Measurements from ENCODE around the gene THOC5. TPM values are rescaled to one million over a fixed set of nuclear protein-coding genes. Genes with fewer than 3 reads are reported as not detected.
"Not testable (repeated sequence)": the region's sequence is repeated elsewhere in the genome, so short reads cannot be mapped to it uniquely, and the experiment has no call there.

THOC5 gene
- total RNA-seq, 2 donors from 2014 or later: 61.1 to 89.7 TPM

DNA sequence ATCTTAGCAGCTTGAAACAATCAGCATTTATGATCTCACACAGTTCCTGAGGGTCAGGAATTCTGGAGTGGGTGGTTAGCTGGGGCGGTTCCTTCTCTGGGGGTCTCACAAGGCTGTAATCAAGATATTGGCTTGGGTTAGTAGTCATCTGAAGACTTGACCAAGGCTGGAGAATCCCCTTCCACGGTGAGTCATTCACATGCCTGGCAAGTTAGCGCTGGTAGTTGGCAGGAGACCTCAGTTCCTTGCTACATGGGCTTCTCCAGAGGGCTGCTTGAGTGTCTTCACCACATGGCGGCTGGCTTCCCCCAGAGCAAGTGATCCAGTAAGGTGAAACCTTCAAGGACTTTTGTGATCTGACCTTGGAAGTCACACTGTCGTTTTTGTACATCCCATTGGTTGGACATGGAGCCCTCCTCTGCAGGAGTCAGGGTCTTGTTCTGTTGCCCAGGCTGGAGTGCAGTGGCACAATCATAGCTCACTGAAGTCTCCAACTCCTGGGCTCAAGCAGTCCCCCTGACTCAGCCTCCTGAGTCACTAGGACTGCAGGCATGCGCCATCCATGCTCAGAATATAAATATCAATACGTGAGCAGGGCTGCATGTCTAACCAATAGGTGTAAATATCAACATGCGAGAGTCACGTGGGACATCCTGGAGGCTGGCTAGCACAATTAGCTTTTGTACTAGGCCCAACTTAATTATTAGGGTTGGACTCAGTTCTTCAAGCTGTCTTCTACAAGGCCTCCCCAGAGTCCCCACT, 34.6 kb upstream of the THOC5 start:
- Histone ChIP-seq H3K36me3 (ENCODE audit: control insufficient read depth, insufficient read depth, low read length) (no peaks in the 10 kb centered on the region), H3K27me3 (ENCODE audit: control insufficient read depth, insufficient read depth, low read length, poor library complexity, severe bottlenecking) (no peaks in the 10 kb centered on the region), H3K4me1 (ENCODE audit: control insufficient read depth, insufficient read depth, low read length) (no peaks in the 10 kb centered on the region), H3K9ac (ENCODE audit: extremely low read depth, low read length, poor library complexity, severe bottlenecking) (no peak overlapping the region), H3K4me3 (ENCODE audit: low read length) (no peak overlapping the region), H3K27ac (ENCODE audit: low read depth, low read length) (no peak overlapping the region), H3K9me3 (ENCODE audit: control insufficient read depth, low read length) (no peaks in the 10 kb centered on the region)
- Mint-ChIP-seq H3K9me3 (no peaks in the 10 kb centered on the region), H3K27ac (no peak overlapping the region), H3K36me3 (ENCODE audit: low read depth) (no peaks in the 10 kb centered on the region), H3K27me3 (ENCODE audit: insufficient read depth) (no peaks in the 10 kb centered on the region), H3K4me1 (no peaks in the 10 kb centered on the region), H3K4me3 (no peak overlapping the region)
- TF ChIP-seq CTCF (conservative IDR thresholded peaks at IDR 0.05): no peak
- no peak for DNase-seq
- WGBS, 2 experiments (ENCODE audit: insufficient coverage in 1 of 2, insufficient read length in 1 of 2): 84 to 92% methylated on average over 9 of the region's 9 CpGs

GRCh38 chr22:29586193-29586705, 32.7 kb upstream of the THOC5 start:
- not testable (repeated sequence) for H3K9me3 ChIP-seq (ENCODE audit: control insufficient read depth, low read length); H3K27ac Mint-ChIP-seq; H3K27ac ChIP-seq (ENCODE audit: low read depth, low read length); H3K27me3 ChIP-seq (ENCODE audit: control insufficient read depth, insufficient read depth, low read length, poor library complexity, severe bottlenecking); H3K36me3 ChIP-seq (ENCODE audit: control insufficient read depth, insufficient read depth, low read length); H3K36me3 Mint-ChIP-seq (ENCODE audit: low read depth); H3K27me3 Mint-ChIP-seq (ENCODE audit: insufficient read depth); H3K4me3 Mint-ChIP-seq; H3K4me3 ChIP-seq (ENCODE audit: low read length); DNase-seq; H3K9ac ChIP-seq (ENCODE audit: extremely low read depth, low read length, poor library complexity, severe bottlenecking); H3K4me1 ChIP-seq (ENCODE audit: control insufficient read depth, insufficient read depth, low read length); H3K9me3 Mint-ChIP-seq; H3K4me1 Mint-ChIP-seq
- 86 to 100% methylated on average over 2 to 3 of the region's 4 CpGs for WGBS, 2 experiments (ENCODE audit: insufficient coverage in 1 of 2, insufficient read length in 1 of 2)

GRCh38 chr22:29584975-29585374, 31.4 kb upstream of the THOC5 start:
- 92 to 100% methylated on average over 4 to 5 of the region's 5 CpGs for WGBS, 2 experiments (ENCODE audit: insufficient coverage in 1 of 2, insufficient read length in 1 of 2)
- Histone ChIP-seq H3K4me1 (ENCODE audit: control insufficient read depth, insufficient read depth, low read length) (no peaks in the 10 kb centered on the region), H3K4me3 (ENCODE audit: low read length) (no peak overlapping the region), H3K27me3 (ENCODE audit: control insufficient read depth, insufficient read depth, low read length, poor library complexity, severe bottlenecking) (no peaks in the 10 kb centered on the region), H3K36me3 (ENCODE audit: control insufficient read depth, insufficient read depth, low read length) (no peaks in the 10 kb centered on the region), H3K9ac (ENCODE audit: extremely low read depth, low read length, poor library complexity, severe bottlenecking) (no peak overlapping the region), H3K27ac (ENCODE audit: low read depth, low read length) (no peak overlapping the region), H3K9me3 (ENCODE audit: control insufficient read depth, low read length) (no peaks in the 10 kb centered on the region)
- TF ChIP-seq CTCF (conservative IDR thresholded peaks at IDR 0.05): no peak
- Mint-ChIP-seq H3K27me3 (ENCODE audit: insufficient read depth) (no peaks in the 10 kb centered on the region), H3K27ac (no peak overlapping the region), H3K36me3 (ENCODE audit: low read depth) (peaks cover 1% of the 10 kb centered on the region), H3K9me3 (no peaks in the 10 kb centered on the region), H3K4me3 (no peak overlapping the region), H3K4me1 (peaks cover 4% of the 10 kb centered on the region)
- no peak for DNase-seq
